ENCODE measurements around the gene CELF3.

DNA sequence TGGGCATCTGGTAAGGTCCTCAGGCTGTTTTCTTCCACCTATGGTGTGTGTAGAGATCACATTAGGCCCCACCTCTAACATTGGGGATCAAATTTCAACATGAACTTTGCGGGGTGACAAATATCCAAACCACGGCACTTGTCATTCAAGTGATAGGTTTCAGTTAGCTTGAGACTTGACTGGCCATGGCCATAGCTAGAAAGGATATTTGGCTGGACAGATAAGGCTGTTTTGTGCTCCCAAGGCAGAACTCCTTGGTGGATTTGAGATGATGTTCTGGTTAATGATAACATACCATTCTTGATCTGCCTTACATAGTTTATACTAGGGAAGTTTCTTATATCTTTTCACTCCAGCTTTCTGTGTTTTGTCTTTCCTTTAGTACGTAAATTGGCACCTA lies 48.5 kb downstream of the CELF3 start:
- no peak for TF ChIP-seq RAD21 (CRISPR knock-in tag; conservative IDR thresholded peaks at IDR 0.05 in 1 of 2, IDR thresholded peaks at IDR 0.05 in 1 of 2)
- no peak for TF ChIP-seq TARDBP (IDR thresholded peaks at IDR 0.05)
- TF ChIP-seq, protein P1, sequence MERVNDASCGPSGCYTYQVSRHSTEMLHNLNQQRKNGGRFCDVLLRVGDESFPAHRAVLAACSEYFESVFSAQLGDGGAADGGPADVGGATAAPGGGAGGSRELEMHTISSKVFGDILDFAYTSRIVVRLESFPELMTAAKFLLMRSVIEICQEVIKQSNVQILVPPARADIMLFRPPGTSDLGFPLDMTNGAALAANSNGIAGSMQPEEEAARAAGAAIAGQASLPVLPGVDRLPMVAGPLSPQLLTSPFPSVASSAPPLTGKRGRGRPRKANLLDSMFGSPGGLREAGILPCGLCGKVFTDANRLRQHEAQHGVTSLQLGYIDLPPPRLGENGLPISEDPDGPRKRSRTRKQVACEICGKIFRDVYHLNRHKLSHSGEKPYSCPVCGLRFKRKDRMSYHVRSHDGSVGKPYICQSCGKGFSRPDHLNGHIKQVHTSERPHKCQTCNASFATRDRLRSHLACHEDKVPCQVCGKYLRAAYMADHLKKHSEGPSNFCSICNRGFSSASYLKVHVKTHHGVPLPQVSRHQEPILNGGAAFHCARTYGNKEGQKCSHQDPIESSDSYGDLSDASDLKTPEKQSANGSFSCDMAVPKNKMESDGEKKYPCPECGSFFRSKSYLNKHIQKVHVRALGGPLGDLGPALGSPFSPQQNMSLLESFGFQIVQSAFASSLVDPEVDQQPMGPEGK (CRISPR knock-in tag; IDR thresholded peaks at IDR 0.05; ENCODE audit: borderline replicate concordance), result no peak
- TF ChIP-seq SMC3 (conservative IDR thresholded peaks at IDR 0.05; ENCODE audit: insufficient read depth, low read depth, low read length), result no peak
- TF ChIP-seq ZFP30 (CRISPR knock-in tag; IDR thresholded peaks at IDR 0.05; ENCODE audit: borderline replicate concordance), result no peak
